ENCODE data around the gene PASK.
"Not testable (repeated sequence)": the region's sequence is repeated elsewhere in the genome, so short reads cannot be mapped to it uniquely, and the experiment has no call there.

Gene PASK

GRCh38 chr2:241109210-241110088 is 39.8 kb downstream of the PASK start:
- DNase-seq (ENCODE audit: low read depth): no peak
- no peak for TF ChIP-seq CTCF (IDR thresholded peaks at IDR 0.05; ENCODE audit: control insufficient read depth, extremely low read depth, insufficient read depth)
- no peak overlapping the region for H3K4me3 ChIP-seq (ENCODE audit: low read depth, low read length)

DNA sequence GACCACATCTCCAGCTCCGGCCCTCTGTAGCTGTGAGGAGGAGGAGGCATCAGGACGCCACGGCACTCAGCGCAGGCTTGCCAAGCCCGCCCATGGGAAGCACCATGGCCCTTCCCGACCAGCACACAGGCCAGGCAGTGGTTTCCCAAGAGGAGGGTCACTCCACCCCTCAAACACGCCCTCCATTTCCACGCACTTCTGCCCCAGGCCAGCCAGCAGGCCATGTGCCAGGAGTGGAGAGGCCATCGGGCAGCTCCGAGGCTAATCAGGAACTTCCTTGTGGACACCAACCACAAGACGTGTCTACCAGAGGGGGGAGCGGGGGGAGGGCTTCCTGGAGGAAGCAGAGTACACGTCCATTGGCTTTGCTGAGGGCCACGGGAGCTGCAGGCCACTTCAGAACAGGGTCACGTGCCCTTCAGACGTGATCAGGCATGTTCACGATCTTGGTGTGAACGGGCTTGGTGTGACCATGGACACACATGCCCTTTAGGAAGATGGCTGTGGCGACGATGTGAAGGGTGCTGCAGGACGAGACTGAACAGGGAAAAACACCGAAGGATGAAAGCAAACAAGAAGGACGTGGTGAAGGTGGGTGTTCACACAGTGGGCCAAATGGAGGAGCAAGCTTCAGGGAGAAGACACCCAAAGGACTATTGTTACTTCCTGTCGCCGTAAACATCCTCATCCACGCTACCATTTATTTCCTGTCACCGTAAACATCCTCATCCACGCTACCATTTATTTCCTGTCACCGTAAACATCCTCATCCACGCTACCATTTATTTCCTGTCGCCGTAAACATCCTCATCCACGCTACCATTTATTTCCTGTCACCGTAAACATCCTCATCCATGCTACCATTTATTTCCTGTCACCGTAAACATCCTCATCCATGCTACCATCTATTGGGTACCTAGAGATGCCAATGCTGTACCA is 40.7 kb downstream of the PASK start:
- H3K4me3 ChIP-seq (ENCODE audit: low read depth, low read length): no peak overlapping the region
- no peak for TF ChIP-seq CTCF (IDR thresholded peaks at IDR 0.05; ENCODE audit: control insufficient read depth, extremely low read depth, insufficient read depth)
- no peak for DNase-seq (ENCODE audit: low read depth)

DNA sequence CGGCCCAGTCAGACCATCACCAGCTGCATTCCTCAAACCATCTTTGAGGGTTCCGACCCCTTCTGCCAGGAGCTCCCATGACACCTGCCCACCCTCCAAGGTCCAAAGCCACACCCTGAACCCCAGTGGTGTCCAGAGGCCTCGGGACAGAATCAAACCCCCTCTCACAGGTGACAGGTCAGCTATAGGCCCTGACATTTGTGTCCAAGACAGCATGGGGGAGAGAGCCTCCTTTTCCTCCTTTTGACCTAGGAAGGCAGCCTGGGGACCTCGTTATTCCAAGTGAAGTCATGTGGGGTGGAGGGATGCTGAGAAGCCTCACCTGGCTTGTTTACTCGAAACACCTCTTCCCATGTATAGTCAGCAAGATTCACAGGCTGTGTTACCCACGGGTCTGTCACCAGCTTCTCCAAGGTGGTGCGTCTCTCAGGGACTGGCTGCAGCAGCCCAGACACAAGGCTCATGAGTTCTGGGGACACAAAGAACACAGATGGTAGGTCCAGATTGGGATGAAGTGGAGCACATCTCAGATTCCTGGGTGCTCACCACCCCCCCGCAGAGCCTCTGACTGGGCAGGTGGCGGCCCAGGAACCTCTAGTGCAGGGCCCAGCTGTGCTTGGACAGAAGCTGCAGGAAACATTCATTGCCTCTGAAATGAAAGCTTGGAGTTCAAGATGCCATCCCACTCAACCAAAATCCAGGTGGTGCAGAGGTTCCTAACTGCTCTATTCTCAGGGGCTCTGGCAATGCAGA is 42.1 kb downstream of the PASK start:
- no peak overlapping the region for H3K4me3 ChIP-seq (ENCODE audit: low read depth, low read length)
- DNase-seq (ENCODE audit: low read depth): no peak
- no peak for TF ChIP-seq CTCF (IDR thresholded peaks at IDR 0.05; ENCODE audit: control insufficient read depth, extremely low read depth, insufficient read depth)

GRCh38 chr2:241105641-241106040 is 43.6 kb downstream of the PASK start:
- DNase-seq (ENCODE audit: low read depth): no peak
- no peak overlapping the region for H3K4me3 ChIP-seq (ENCODE audit: low read depth, low read length)
- TF ChIP-seq CTCF (IDR thresholded peaks at IDR 0.05; ENCODE audit: control insufficient read depth, extremely low read depth, insufficient read depth): no peak

GRCh38 chr2:241104611-241105010 is 44.7 kb downstream of the PASK start:
- not testable (repeated sequence) for DNase-seq (ENCODE audit: low read depth)

GRCh38 chr2:241103176-241103595 is 46.1 kb downstream of the PASK start:
- TF ChIP-seq CTCF (IDR thresholded peaks at IDR 0.05; ENCODE audit: control insufficient read depth, extremely low read depth, insufficient read depth): no peak
- DNase-seq (ENCODE audit: low read depth): no peak

More at GRCh38 chr2:241104611-241105010, 44.7 kb downstream of the PASK start:
- H3K4me3 ChIP-seq (ENCODE audit: low read depth, low read length): not testable (repeated sequence)

More at GRCh38 chr2:241103176-241103595, 46.1 kb downstream of the PASK start:
- peak overlapping the region; percentile 60 for H3K4me3 ChIP-seq (ENCODE audit: low read depth, low read length)
